IPS DF 6.9 (cell line): ENCODE measurements around the gene MAPK6.
"Not testable (repeated sequence)": the region's sequence is repeated elsewhere in the genome, so short reads cannot be mapped to it uniquely, and the experiment has no call there.

Experiments
- DNase-seq: peaks from one replicate; pipeline ENCODE4 v3.0.0-alpha.2; 2013; ENCODE audit warnings: low read depth, low spot score
- H3K27ac ChIP-seq: one replicate; pipeline ENCODE4 v1.5.1; 2013; ENCODE audit warnings: low read length, control low read depth
- H3K27me3 ChIP-seq: 2 replicates; pipeline ENCODE4 v1.6.1; 2013; ENCODE audit warnings: mild to moderate bottlenecking, low read length; ENCODE audit not compliant: control insufficient read depth, insufficient read depth
- H3K36me3 ChIP-seq: 2 replicates; pipeline ENCODE4 v1.6.1; 2013; ENCODE audit warnings: low read length; ENCODE audit not compliant: control insufficient read depth, insufficient read depth
- H3K4me1 ChIP-seq: 2 replicates; pipeline ENCODE4 v1.6.1; 2013; ENCODE audit warnings: low read length; ENCODE audit not compliant: control insufficient read depth, insufficient read depth
- H3K4me3 ChIP-seq: 2 replicates; pipeline ENCODE4 v1.5.1; 2013; ENCODE audit warnings: mild to moderate bottlenecking, low read length
- H3K9me3 ChIP-seq: 2 replicates; pipeline ENCODE4 v1.6.1; 2013; ENCODE audit warnings: low read length, inconsistent platforms; ENCODE audit not compliant: control insufficient read depth, insufficient read depth
- WGBS: extraction: QIAGEN DNeasy Blood & Tissue Kit; methylation state at CpG from one replicate; pipeline ENCODE4 v1.1.7; 2013; ENCODE audit warnings: mixed read lengths, missing lambda C conversion rate; ENCODE audit not compliant: insufficient read length, insufficient coverage; 5-methylcytosine and 5-hydroxymethylcytosine counted together

Gene MAPK6

DNA sequence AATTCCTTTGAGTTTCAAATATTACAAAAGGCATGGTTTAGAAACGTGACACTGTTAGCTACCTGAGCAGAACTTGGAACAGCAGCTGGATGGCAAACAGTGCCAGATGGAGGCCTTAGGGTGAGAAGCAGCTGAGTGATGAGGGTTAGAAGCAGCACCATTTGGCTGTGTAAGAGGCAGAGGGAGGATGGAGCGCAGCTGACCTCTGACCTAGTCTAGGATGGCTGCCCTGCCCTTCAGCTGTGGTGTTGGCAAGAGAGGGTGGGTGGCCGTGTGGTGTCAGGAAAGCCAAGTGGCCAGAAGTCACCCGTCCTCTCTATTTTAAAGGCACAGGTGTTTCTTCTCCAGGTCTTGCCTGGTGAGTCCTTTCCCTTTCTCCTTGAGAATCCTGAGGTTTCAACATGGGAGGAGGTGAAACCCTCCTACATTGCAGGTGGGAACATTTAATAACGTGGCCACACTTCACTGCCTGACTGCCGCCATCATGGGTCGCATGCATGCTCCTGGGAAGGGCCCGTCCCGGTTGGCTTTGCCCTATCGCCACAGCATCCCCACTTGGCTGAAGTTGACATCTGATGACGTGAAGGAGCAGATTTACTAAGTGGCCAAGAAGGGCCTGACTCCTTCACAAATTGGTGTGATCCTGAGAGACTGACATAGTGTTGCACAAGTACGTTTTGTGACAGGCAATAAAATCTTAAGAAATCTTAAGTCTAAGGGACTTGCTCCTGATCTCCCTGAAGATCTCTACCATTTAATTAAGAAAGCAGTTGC lies 76.0 kb downstream of the MAPK6 start:
- no peak overlapping the region for H3K4me3 ChIP-seq
- H3K27ac ChIP-seq: no peak overlapping the region
- no peaks in the 10 kb centered on the region for H3K9me3 ChIP-seq
- no peaks in the 10 kb centered on the region for H3K36me3 ChIP-seq
- WGBS: no CpG with 5 or more reads among the region's 12 CpGs
- no peak for DNase-seq
- no peaks in the 10 kb centered on the region for H3K27me3 ChIP-seq
- H3K4me1 ChIP-seq: no peaks in the 10 kb centered on the region

DNA sequence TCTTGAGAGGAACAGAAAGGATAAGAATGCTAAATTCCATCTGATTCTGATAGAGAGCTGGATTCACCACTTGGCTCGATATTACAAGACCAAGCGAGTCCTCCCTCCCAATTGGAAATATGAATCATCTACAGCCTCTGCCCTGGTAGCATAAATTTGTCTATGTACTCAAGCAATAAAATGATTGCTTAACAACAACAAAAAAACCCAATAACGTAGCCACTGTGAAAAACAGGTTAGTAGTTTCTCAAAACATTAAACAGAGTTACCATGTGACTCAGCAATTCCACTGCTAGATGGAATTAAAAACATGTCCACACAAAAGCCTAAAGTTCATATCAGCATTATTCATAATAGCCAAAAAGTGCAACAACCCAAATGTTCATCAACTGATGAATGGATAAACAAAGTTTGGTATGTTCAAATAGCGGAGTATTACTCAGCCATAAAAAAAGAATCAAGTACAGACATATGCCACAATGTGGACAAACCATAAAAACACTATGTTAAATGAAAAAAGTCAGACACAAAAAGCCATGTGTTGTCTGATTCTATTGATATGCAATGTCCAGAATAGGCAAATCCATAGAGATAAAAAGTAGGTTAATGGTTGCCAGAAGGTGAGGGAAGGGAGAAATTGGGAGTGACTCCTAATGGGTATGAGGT lies 76.7 kb downstream of the MAPK6 start:
- Histone ChIP-seq H3K4me1 (no peaks in the 10 kb centered on the region), H3K36me3 (no peaks in the 10 kb centered on the region), H3K9me3 (no peaks in the 10 kb centered on the region), H3K4me3 (no peak overlapping the region), H3K27ac (no peak overlapping the region), H3K27me3 (no peaks in the 10 kb centered on the region)
- DNase-seq: no peak
- no CpG with 5 or more reads among the region's 4 CpGs for WGBS

DNA sequence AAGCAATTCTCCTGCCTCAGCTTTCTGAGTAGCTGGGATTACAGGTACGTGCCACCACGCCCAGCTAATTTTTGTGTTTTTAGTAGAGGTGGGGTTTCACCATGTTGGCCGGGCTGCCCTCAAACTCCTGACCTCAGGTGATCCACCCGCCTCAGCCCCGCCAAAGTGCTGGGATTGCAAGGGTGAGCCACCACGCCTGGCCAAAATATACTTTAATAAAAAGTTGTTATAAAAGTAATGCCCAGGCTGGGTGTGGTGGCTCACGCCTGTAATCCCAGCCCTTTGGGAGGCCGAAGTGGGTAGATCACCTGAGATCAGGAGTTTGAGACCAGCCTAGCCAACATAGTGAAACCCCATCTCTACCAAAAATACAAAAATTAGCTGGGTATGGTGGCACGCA lies 77.5 kb downstream of the MAPK6 start:
- H3K27me3 ChIP-seq, H3K4me1 ChIP-seq, H3K27ac ChIP-seq, H3K9me3 ChIP-seq, DNase-seq, H3K4me3 ChIP-seq, H3K36me3 ChIP-seq: not testable (repeated sequence)
- WGBS: no CpG with 5 or more reads among the region's 9 CpGs

DNA sequence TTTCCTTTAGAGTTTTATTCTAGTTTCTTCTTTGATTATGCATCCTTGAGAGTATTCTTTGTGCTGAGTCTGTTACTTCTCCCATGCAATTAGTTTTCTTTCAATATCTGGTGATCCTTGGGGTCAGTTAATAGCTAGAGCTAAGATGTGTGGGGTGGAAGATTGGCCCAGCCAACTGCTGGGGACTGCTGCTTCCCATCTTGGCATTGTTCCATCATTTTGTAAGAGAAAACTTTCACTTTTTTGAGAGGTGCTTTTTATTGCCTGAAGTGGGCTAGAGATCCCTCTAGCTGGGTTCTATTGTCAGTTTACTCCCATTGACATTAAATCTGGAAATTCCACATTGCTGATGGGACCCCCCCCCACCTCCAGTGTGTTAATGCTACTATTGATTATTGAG lies 78.2 kb downstream of the MAPK6 start:
- H3K4me1 ChIP-seq: no peaks in the 10 kb centered on the region
- H3K27me3 ChIP-seq: no peaks in the 10 kb centered on the region
- H3K36me3 ChIP-seq: no peaks in the 10 kb centered on the region
- H3K4me3 ChIP-seq: no peak overlapping the region
- no peak for DNase-seq
- H3K27ac ChIP-seq: no peak overlapping the region
- H3K9me3 ChIP-seq: no peaks in the 10 kb centered on the region

DNA sequence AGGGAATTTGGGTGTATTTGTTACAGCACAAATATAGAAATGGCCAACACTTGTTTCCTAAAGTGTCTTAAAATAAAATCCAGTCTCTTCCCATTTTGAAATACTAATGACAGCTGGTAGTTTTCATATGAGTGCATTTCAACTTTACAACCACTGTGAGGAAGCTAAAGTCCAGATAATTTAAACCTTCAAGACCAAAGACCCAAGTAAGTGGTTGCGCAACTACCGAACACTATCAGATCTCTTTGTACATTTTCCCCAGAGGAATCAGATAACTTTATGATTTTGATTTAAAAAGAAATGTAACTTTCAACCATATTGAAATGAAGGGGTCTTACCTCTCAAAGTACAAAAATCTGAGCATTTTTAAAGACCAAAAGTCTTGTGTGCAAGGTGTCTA lies 79.3 kb downstream of the MAPK6 start:
- no peak overlapping the region for H3K27ac ChIP-seq
- H3K27me3 ChIP-seq: no peaks in the 10 kb centered on the region
- no peaks in the 10 kb centered on the region for H3K4me1 ChIP-seq
- no CpG with 5 or more reads among the region's 2 CpGs for whole genome bisulfite sequencing
- no peaks in the 10 kb centered on the region for H3K36me3 ChIP-seq
- no peaks in the 10 kb centered on the region for H3K9me3 ChIP-seq
- no peak for DNase-seq
- no peak overlapping the region for H3K4me3 ChIP-seq

DNA sequence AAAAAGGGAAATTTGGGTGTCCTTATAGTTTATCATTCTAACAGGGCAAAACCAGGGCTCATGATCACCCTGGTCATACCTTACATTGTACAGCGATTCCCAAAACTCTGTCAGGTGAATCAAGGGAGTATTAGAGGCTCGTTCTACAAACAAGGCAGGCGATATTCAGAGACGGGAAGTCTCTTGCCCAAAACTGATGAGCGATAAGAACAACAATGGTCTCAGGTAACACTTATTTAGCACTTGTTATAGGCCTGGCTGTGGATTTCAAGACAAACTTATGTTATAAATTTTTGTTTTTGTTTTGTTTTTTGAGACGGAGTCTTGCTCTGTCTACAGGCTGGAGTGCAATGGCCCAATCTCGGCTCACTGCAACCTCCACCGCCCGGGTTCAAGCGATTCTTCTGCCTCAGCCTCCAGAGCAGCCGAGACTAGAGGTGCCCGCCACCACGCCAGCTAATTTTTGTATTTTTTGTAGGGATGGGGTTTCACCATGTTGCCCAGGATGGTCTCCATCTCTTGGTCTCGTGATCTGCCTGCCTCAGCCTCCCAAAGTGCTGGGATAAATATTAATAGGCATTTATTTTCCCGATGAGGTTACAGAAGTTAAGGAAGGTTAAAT lies 80.7 kb downstream of the MAPK6 start:
- Histone ChIP-seq H3K27ac (no peak overlapping the region), H3K27me3 (no peaks in the 10 kb centered on the region), H3K4me3 (no peak overlapping the region), H3K4me1 (no peaks in the 10 kb centered on the region), H3K9me3 (no peaks in the 10 kb centered on the region), H3K36me3 (no peaks in the 10 kb centered on the region)
- DNase-seq: no peak
- WGBS: 100% methylated on average over 1 of the region's 15 CpGs

DNA sequence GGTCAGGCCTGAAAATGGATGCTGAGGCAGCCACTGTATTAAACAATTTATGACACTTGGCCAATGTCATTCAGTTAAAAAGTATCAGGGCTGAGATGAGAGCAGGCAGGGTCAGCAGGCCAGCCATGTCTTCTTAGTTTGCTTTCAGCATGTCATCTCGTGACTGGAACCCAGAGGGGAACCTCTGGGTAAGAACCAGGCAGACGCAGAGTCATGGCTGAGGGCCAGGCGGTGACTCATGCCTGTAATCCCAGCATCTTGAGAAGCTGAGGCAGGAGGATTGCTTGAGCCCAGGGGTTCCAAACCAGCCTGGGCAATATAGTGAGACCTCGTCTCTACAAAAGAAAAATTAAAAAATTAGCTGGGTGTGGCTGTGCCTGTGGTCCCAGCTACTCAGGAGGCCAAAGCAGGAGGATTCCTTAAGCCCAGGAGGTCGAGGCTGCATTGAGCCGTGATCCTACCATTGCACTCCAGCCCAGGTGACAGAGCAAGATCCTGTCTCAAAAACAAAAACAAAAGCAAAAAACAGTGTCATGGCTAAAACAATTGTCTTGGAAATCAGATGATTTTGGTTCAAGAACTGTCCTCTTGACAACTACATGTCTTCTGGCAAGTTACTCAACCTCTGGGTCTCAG lies 81.9 kb downstream of the MAPK6 start:
- no CpG with 5 or more reads among the region's 6 CpGs for WGBS
- no peaks in the 10 kb centered on the region for H3K27me3 ChIP-seq
- DNase-seq: no peak

DNA sequence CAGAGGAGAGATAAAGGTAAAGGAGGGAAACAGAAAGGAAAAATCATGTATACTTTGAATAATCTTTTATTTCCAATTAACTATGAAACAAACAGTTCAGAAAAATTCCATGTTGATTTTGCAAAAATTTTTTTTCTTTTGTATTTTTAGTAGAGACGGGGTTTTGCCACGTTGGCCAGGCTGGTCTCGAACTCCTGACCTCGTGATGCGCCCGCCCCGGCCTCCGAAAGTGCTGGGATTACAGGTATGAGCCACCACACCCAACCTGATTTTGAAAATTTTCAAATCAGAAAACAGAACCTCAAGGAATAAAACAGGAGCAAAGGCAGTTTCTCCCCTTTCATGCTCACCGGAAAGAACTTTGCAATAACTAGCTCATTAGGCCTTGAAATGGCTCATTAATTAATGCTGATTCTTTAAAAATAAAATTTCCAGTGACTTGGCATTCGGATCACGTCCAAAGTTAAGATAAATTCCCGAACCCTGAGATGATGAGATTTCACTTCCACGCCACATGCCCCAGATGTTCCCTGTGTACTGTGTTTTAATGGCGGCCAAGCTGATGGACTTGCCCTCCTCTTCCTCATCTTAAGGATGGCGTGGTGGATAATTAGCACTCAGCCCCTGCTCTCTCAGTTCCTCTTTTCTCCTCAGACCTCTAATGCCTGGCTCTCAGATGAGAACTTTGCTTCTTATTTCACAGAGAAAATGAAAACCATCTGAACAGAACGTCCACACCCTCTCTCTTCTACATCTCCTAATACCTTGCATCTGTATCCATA lies 82.7 kb downstream of the MAPK6 start:
- H3K27me3 ChIP-seq: no peaks in the 10 kb centered on the region
- H3K36me3 ChIP-seq: no peaks in the 10 kb centered on the region
- WGBS: no CpG with 5 or more reads among the region's 16 CpGs
- no peak overlapping the region for H3K4me3 ChIP-seq
- H3K4me1 ChIP-seq: no peaks in the 10 kb centered on the region
- H3K9me3 ChIP-seq: no peaks in the 10 kb centered on the region
- H3K27ac ChIP-seq: no peak overlapping the region
- no peak for DNase-seq

More for the DNA sequence above, 81.9 kb downstream of the MAPK6 start:
- H3K4me3 ChIP-seq: no peak overlapping the region
- H3K27ac ChIP-seq: no peak overlapping the region
- no peaks in the 10 kb centered on the region for H3K4me1 ChIP-seq
- H3K9me3 ChIP-seq: no peaks in the 10 kb centered on the region
- H3K36me3 ChIP-seq: no peaks in the 10 kb centered on the region

DNA sequence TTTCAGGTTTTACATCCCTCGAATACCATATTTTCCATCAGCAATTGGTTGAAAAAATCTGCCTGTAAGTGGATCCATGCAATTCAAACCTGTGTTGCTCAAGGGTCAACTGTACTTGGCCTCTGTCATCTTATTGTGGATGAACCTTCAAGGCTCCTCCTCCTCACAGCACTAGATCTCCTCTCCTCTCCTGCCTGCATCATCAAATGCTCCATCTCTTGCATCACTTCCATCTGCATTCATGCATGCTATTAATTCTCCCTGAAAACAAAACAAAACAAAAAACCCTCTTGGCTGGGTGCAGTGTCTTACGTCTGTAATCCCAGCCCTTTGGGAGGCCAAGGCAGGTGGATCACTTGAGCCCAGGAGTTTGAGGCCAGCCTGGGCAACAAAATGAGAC lies 83.4 kb downstream of the MAPK6 start:
- Histone ChIP-seq H3K27me3 (no peaks in the 10 kb centered on the region), H3K4me3 (no peak overlapping the region), H3K9me3 (no peaks in the 10 kb centered on the region), H3K4me1 (no peaks in the 10 kb centered on the region), H3K36me3 (no peaks in the 10 kb centered on the region), H3K27ac (no peak overlapping the region)
- WGBS: no CpG with 5 or more reads among the region's 2 CpGs
- no peak for DNase-seq
